Measurements from ENCODE around the gene FDPS.
A peak's percentile ranks its signal among the peaks of the same experiment; 100 is the strongest.

FDPS gene

GRCh38 chr1:155266553-155266952, 42.1 kb upstream of the FDPS start:
- TF ChIP-seq POLR2A (IDR thresholded peaks at IDR 0.05; ENCODE audit: extremely low read depth, insufficient read length) (no peak), MYC (IDR thresholded peaks at IDR 0.05; ENCODE audit: low read depth, low read length) (no peak)
- TF ChIP-seq, protein P1, sequence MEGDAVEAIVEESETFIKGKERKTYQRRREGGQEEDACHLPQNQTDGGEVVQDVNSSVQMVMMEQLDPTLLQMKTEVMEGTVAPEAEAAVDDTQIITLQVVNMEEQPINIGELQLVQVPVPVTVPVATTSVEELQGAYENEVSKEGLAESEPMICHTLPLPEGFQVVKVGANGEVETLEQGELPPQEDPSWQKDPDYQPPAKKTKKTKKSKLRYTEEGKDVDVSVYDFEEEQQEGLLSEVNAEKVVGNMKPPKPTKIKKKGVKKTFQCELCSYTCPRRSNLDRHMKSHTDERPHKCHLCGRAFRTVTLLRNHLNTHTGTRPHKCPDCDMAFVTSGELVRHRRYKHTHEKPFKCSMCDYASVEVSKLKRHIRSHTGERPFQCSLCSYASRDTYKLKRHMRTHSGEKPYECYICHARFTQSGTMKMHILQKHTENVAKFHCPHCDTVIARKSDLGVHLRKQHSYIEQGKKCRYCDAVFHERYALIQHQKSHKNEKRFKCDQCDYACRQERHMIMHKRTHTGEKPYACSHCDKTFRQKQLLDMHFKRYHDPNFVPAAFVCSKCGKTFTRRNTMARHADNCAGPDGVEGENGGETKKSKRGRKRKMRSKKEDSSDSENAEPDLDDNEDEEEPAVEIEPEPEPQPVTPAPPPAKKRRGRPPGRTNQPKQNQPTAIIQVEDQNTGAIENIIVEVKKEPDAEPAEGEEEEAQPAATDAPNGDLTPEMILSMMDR (IDR thresholded peaks at IDR 0.05; ENCODE audit: low read depth, low read length) = no peak
- TF ChIP-seq, protein P2, sequence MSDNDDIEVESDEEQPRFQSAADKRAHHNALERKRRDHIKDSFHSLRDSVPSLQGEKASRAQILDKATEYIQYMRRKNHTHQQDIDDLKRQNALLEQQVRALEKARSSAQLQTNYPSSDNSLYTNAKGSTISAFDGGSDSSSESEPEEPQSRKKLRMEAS (IDR thresholded peaks at IDR 0.05; ENCODE audit: low read depth, low read length) = no peak
- H3K4me3 ChIP-seq (ENCODE audit: low read depth, low read length) = no peak overlapping the region
- DNase-seq (ENCODE audit: low read depth) = no peak

DNA sequence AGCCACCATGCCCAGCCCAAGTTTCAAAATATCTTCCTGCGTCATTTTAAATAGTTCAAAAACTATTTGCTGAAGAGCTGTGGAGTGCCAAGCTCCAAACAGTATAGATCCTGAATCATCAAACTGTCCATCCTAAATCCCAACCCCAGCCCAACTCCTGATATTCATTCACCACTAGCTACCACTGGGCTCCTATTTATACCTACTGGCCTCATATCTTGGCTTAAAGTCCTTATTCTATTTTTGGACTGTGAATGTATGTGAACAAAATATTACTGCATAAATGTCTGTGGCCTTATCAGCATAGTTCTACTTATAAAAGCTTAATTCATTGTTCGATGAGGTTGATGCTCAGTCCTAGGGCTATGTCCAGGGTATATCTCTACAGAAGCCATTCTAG, 41.3 kb upstream of the FDPS start:
- TF ChIP-seq, protein P2 (IDR thresholded peaks at IDR 0.05; ENCODE audit: low read depth, low read length) = no peak
- TF ChIP-seq, protein P1 (IDR thresholded peaks at IDR 0.05; ENCODE audit: low read depth, low read length) = no peak
- TF ChIP-seq POLR2A (IDR thresholded peaks at IDR 0.05; ENCODE audit: extremely low read depth, insufficient read length) (no peak), MYC (IDR thresholded peaks at IDR 0.05; ENCODE audit: low read depth, low read length) (no peak)
- no peak for DNase-seq (ENCODE audit: low read depth)

DNA sequence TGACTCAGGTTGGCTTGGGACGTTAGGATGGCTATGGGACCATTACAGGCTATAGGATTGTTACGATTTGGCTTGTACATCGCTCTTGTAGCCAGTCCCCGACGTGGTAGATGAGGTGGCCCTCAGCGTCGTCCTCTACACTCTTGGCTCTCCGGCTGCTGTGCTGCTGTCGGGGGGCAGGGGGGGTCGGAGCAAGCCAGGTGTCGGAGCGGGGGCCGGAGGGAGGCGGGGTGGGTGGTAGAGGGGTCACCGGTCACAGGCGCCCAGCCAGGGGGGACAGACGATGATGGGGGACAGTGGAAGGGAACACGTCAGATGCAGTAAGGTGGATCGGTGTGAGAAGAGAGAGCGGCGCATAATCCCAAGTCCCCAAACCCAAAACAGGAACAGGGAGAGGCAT, 40.0 kb upstream of the FDPS start:
- no peak for DNase-seq (ENCODE audit: low read depth)
- no peak overlapping the region for H3K4me3 ChIP-seq (ENCODE audit: low read depth, low read length)
- no peak for TF ChIP-seq POLR2A (IDR thresholded peaks at IDR 0.05; ENCODE audit: extremely low read depth, insufficient read length)
- no peak for TF ChIP-seq MYC (IDR thresholded peaks at IDR 0.05; ENCODE audit: low read depth, low read length)
- TF ChIP-seq, protein P2 (IDR thresholded peaks at IDR 0.05; ENCODE audit: low read depth, low read length) = no peak
- TF ChIP-seq, protein P1 (IDR thresholded peaks at IDR 0.05; ENCODE audit: low read depth, low read length) = no peak

More for the DNA sequence above, 41.3 kb upstream of the FDPS start:
- H3K4me3 ChIP-seq (ENCODE audit: low read depth, low read length) = no peak overlapping the region

DNA sequence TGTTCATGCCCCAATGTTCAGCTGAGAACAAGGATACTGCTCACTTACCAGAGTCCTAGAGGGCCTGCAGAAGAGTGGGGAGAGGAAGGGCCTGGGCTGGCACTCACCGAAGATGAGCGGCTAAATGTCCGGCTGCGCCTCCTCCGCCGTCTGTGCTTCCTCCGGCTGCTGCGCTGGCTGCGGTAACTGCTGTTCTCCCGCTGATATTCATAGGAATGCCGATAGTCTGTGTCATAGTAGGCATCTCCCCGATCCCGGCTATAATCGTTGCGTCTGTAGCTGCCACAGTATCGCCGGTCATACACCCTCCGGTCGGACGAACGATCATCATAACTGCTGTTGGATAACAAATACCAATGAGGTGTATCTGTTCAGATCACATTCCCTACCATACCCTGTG, 39.3 kb upstream of the FDPS start:
- H3K4me3 ChIP-seq (ENCODE audit: low read depth, low read length) = no peak overlapping the region
- DNase-seq (ENCODE audit: low read depth) = no peak
- TF ChIP-seq, protein P2 (IDR thresholded peaks at IDR 0.05; ENCODE audit: low read depth, low read length) = no peak
- TF ChIP-seq POLR2A (IDR thresholded peaks at IDR 0.05; ENCODE audit: extremely low read depth, insufficient read length) = no peak
- TF ChIP-seq, protein P1 (IDR thresholded peaks at IDR 0.05; ENCODE audit: low read depth, low read length) = no peak
- TF ChIP-seq MYC (IDR thresholded peaks at IDR 0.05; ENCODE audit: low read depth, low read length) = no peak

DNA sequence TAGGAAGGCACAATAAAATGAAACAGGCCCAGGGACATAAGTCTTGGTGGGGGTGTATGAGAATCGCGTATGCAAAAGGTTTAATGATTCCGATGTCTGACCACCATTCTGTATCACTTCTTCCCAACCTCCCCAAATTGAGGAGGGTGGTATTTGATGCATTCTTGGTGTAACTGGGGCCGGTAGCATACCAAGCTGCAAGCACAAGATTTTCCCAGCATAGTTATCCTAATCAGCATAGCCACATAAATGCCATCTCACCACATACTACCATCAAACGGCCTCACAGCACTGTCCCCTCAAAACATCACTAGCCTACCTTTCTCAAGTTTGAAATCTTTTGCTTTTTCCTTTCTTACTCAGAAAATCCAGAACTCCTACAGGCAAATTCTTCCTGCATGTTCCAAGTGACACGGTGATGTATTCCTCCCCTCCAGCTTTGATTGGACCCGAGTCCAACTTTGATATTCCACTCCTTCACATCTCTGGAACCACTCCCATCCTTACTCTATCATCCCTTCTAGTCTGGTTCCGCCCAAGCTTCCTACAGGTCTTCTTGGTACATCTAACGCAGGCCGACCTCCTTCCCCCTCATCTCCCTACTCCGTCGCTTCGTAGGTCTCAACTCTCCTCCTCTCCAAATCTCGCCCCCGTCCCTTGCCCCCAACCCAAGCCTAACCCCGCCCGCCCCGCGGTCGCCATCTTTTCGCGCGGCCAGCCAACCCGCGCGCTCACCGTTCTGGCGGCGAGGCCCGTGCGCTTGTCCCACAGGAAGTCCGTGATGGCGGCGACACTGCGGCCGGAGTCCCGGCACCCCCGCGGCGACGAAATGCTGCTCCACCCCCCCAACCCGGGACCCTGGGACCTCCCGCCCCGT, 36.0 kb upstream of the FDPS start:
- TF ChIP-seq MYC (IDR thresholded peaks at IDR 0.05; ENCODE audit: low read depth, low read length) (no peak), POLR2A (IDR thresholded peaks at IDR 0.05; ENCODE audit: extremely low read depth, insufficient read length) (no peak)
- TF ChIP-seq, protein P2 (IDR thresholded peaks at IDR 0.05; ENCODE audit: low read depth, low read length) = no peak
- TF ChIP-seq, protein P1 (IDR thresholded peaks at IDR 0.05; ENCODE audit: low read depth, low read length) = no peak
- H3K4me3 ChIP-seq (ENCODE audit: low read depth, low read length) = peak overlapping the region; percentile 97
- no peak for DNase-seq (ENCODE audit: low read depth)

Measured in NB4 (cell line).